ENCODE data around the gene AHSA1.

AHSA1 gene

GRCh38 chr14:77509366-77509765, 51.5 kb downstream of the AHSA1 start:
- no peak for DNase-seq (ENCODE audit: low read depth)

- no peak for DNase-seq (ENCODE audit: low read depth)
These were observed 53.7 kb downstream of the AHSA1 start for GRCh38 chr14:77511486-77512162.

- no peak for DNase-seq (ENCODE audit: low read depth)
These were observed 58.2 kb downstream of the AHSA1 start for GRCh38 chr14:77516126-77516525.
